DND-41 (cell line): ENCODE results near the gene EFNA2.

Experiments
- EZH2 ChIP-seq: IDR thresholded peaks from 3 replicates; pipeline ENCODE4 v1.6.1; 2012; ENCODE audit warnings: borderline replicate concordance, low read depth, mild to moderate bottlenecking, moderate library complexity, low read length, inconsistent platforms; ENCODE audit not compliant: severe bottlenecking
- TF ChIP-seq, protein P1 (sequence below): IDR thresholded peaks from 2 replicates; pipeline ENCODE4 v1.5.1; 2012; ENCODE audit warnings: borderline replicate concordance, low read length, moderate library complexity, mild to moderate bottlenecking; ENCODE audit not compliant: poor library complexity, severe bottlenecking; ENCODE audit errors: extremely low read depth

DNA sequence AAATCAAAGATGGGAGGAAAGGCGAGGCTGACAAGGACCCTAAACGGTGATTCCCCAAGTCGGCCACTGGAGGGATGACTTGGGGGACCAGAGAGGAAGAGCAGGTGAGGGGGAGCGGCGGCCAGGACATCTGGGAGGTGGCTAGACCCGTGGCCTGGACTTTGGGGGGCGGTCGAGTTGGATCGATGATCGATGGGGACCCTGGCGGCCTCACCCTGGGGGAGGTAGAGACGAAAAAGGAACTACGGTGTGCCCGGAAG lies 24.2 kb upstream of the EFNA2 start:
- no peak for TF ChIP-seq EZH2
- TF ChIP-seq, protein P1, sequence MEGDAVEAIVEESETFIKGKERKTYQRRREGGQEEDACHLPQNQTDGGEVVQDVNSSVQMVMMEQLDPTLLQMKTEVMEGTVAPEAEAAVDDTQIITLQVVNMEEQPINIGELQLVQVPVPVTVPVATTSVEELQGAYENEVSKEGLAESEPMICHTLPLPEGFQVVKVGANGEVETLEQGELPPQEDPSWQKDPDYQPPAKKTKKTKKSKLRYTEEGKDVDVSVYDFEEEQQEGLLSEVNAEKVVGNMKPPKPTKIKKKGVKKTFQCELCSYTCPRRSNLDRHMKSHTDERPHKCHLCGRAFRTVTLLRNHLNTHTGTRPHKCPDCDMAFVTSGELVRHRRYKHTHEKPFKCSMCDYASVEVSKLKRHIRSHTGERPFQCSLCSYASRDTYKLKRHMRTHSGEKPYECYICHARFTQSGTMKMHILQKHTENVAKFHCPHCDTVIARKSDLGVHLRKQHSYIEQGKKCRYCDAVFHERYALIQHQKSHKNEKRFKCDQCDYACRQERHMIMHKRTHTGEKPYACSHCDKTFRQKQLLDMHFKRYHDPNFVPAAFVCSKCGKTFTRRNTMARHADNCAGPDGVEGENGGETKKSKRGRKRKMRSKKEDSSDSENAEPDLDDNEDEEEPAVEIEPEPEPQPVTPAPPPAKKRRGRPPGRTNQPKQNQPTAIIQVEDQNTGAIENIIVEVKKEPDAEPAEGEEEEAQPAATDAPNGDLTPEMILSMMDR, result peak; percentile 43
